HEK293 (cell line): ENCODE data around the gene PMEL.

Experiments
- EGR2 ChIP-seq: fragments of 450-650 bp; formaldehyde crosslinking; IDR thresholded peaks from 2 replicates; pipeline ENCODE4 v1.5.1; 2016; ENCODE audit warnings: low read depth, missing biosample characterization, missing genetic modification characterization
- KLF10 ChIP-seq: fragments of 450-650 bp; IDR thresholded peaks from 2 replicates; pipeline ENCODE4 v1.5.1; 2018; ENCODE audit warnings: missing biosample characterization, mild to moderate bottlenecking, missing genetic modification characterization
- KLF7 ChIP-seq: fragments of 450-650 bp; formaldehyde crosslinking; IDR thresholded peaks from 2 replicates; pipeline ENCODE4 v1.5.1; 2016; ENCODE audit warnings: missing biosample characterization, missing genetic modification characterization, borderline replicate concordance
- OVOL3 ChIP-seq: fragments of 450-650 bp; formaldehyde crosslinking; IDR thresholded peaks from 2 replicates; pipeline ENCODE4 v1.5.1; 2016; ENCODE audit warnings: missing biosample characterization, missing genetic modification characterization
- PATZ1 ChIP-seq: fragments of 450-650 bp; formaldehyde crosslinking; IDR thresholded peaks from 2 replicates; pipeline ENCODE4 v1.5.1; 2016; ENCODE audit warnings: missing biosample characterization, missing genetic modification characterization
- PBX3 ChIP-seq: sonication (generic); formaldehyde crosslinking; IDR thresholded peaks from 2 replicates; pipeline ENCODE4 v1.8.1; 2022; ENCODE audit warnings: mild to moderate bottlenecking, moderate library complexity, missing genetic modification reagents
- PRDM4 ChIP-seq: fragments of 450-650 bp; formaldehyde crosslinking; IDR thresholded peaks from 2 replicates; pipeline ENCODE4 v1.5.1; 2017; ENCODE audit warnings: missing biosample characterization, missing genetic modification characterization
- SP2 ChIP-seq: fragments of 450-650 bp; formaldehyde crosslinking; IDR thresholded peaks from 2 replicates; pipeline ENCODE4 v1.5.1; 2016; ENCODE audit warnings: missing biosample characterization, missing genetic modification characterization
- SP3 ChIP-seq: fragments of 450-650 bp; formaldehyde crosslinking; IDR thresholded peaks from 2 replicates; pipeline ENCODE4 v1.5.1; 2016; ENCODE audit warnings: missing biosample characterization, missing genetic modification characterization
- ZBTB11 ChIP-seq: fragments of 450-650 bp; formaldehyde crosslinking; conservative IDR thresholded peaks from 2 replicates; pipeline ENCODE4 v1.5.1; 2016; ENCODE audit warnings: low read depth, missing biosample characterization, missing genetic modification characterization
- ZBTB17 ChIP-seq: fragments of 450-650 bp; formaldehyde crosslinking; IDR thresholded peaks from 2 replicates; pipeline ENCODE4 v1.5.1; 2016; ENCODE audit warnings: missing biosample characterization, missing genetic modification characterization
- ZBTB49 ChIP-seq: fragments of 450-650 bp; formaldehyde crosslinking; IDR thresholded peaks from 2 replicates; pipeline ENCODE4 v1.5.1; 2016; ENCODE audit warnings: missing biosample characterization, missing genetic modification characterization, low read depth
- ZBTB6 ChIP-seq: fragments of 450-650 bp; formaldehyde crosslinking; IDR thresholded peaks from 2 replicates; pipeline ENCODE4 v1.5.1; 2017; ENCODE audit warnings: missing biosample characterization, missing genetic modification characterization
- ZEB2 ChIP-seq: fragments of 450-650 bp; formaldehyde crosslinking; IDR thresholded peaks from 2 replicates; pipeline ENCODE4 v1.5.1; 2016; ENCODE audit warnings: missing biosample characterization, missing genetic modification characterization
- ZFHX2 ChIP-seq: fragments of 450-650 bp; formaldehyde crosslinking; conservative IDR thresholded peaks from 2 replicates; pipeline ENCODE4 v1.5.1; 2016; ENCODE audit warnings: missing biosample characterization, missing genetic modification characterization
- ZFP69B ChIP-seq: fragments of 450-650 bp; formaldehyde crosslinking; IDR thresholded peaks from 2 replicates; pipeline ENCODE4 v1.5.1; 2016; ENCODE audit warnings: missing biosample characterization, missing genetic modification characterization
- ZNF10 ChIP-seq: fragments of 450-650 bp; formaldehyde crosslinking; IDR thresholded peaks from 2 replicates; pipeline ENCODE4 v1.5.1; 2017; ENCODE audit warnings: missing biosample characterization, missing genetic modification characterization
- ZNF248 ChIP-seq: fragments of 450-650 bp; formaldehyde crosslinking; IDR thresholded peaks from 2 replicates; pipeline ENCODE4 v1.5.1; 2017; ENCODE audit warnings: missing biosample characterization, missing genetic modification characterization
- ZNF341 ChIP-seq: fragments of 450-650 bp; formaldehyde crosslinking; IDR thresholded peaks from 2 replicates; pipeline ENCODE4; 2016; ENCODE audit warnings: low read depth, missing biosample characterization, missing genetic modification characterization
- ZNF391 ChIP-seq: fragments of 450-650 bp; formaldehyde crosslinking; IDR thresholded peaks from 2 replicates; pipeline ENCODE4 v1.5.1; 2016; ENCODE audit warnings: low read depth, missing biosample characterization, missing genetic modification characterization, borderline replicate concordance
- ZNF501 ChIP-seq: fragments of 450-650 bp; formaldehyde crosslinking; IDR thresholded peaks from 2 replicates; pipeline ENCODE4 v1.5.1; 2016; ENCODE audit warnings: missing biosample characterization, missing genetic modification characterization
- ZNF549 ChIP-seq: fragments of 450-650 bp; IDR thresholded peaks from 2 replicates; pipeline ENCODE4 v1.5.1; 2018; ENCODE audit warnings: missing biosample characterization, missing genetic modification characterization, mild to moderate bottlenecking, inconsistent platforms, moderate library complexity
- ZNF629 ChIP-seq: fragments of 450-650 bp; formaldehyde crosslinking; IDR thresholded peaks from 2 replicates; pipeline ENCODE4 v1.5.1; 2017; ENCODE audit warnings: missing biosample characterization, missing genetic modification characterization
- ZNF776 ChIP-seq: fragments of 450-650 bp; formaldehyde crosslinking; IDR thresholded peaks from 2 replicates; pipeline ENCODE4 v1.5.0; 2017; ENCODE audit warnings: missing biosample characterization, missing genetic modification characterization, borderline replicate concordance
- ZSCAN5A ChIP-seq: fragments of 450-650 bp; formaldehyde crosslinking; IDR thresholded peaks from 2 replicates; pipeline ENCODE4 v1.5.1; 2016; ENCODE audit warnings: missing biosample characterization, missing genetic modification characterization

The PMEL gene

GRCh38 chr12:55973599-55974307 is 7.9 kb upstream of the PMEL start, which contains the start of gene RAB5B (continued):
- TF ChIP-seq ZEB2 (tag by site-specific recombination), result peak; percentile 37; the same call in 1 of the 2 replicates
- TF ChIP-seq ZNF501 (tag by site-specific recombination), result peak; percentile 97
- peak; percentile 51 for TF ChIP-seq ZNF341 (tag by site-specific recombination)
- TF ChIP-seq ZBTB49 (tag by site-specific recombination), result no peak
- TF ChIP-seq ZFP69B (tag by site-specific recombination), result peak; percentile 61; the same call in 1 of the 2 replicates
- peak; percentile 75 for TF ChIP-seq ZNF391 (tag by site-specific recombination)
- TF ChIP-seq ZNF776 (tag by site-specific recombination), result no peak
- peak; percentile 83; the same call in 1 of the 2 replicates for TF ChIP-seq KLF10 (tag by site-specific recombination)
- peak; percentile 85; the same call in 1 of the 2 replicates for TF ChIP-seq KLF7 (tag by site-specific recombination)
- no peak for TF ChIP-seq ZNF549 (tag by site-specific recombination)
- TF ChIP-seq ZBTB6 (tag by site-specific recombination), result peak; percentile 55; the same call in 1 of the 2 replicates
- no peak; the same call in 1 of the 2 replicates for TF ChIP-seq ZBTB11 (tag by site-specific recombination)
- TF ChIP-seq ZSCAN5A, result peak; percentile 64; the same call in 1 of the 2 replicates
- TF ChIP-seq ZFHX2 (tag by site-specific recombination), result peak; percentile 83
- TF ChIP-seq PATZ1 (tag by site-specific recombination), result peak; percentile 91
- peak; percentile 99 for TF ChIP-seq ZNF10 (tag by site-specific recombination)
- TF ChIP-seq OVOL3 (tag by site-specific recombination), result no peak
- TF ChIP-seq ZNF248 (tag by site-specific recombination), result no peak
- peak; percentile 99 for TF ChIP-seq PBX3 (CRISPR knock-in tag)
- peak; percentile 100 for TF ChIP-seq SP3
- TF ChIP-seq EGR2, result peak; percentile 70
- TF ChIP-seq ZBTB17 (tag by site-specific recombination), result peak; percentile 84
- TF ChIP-seq ZNF629, result 0 out of 2 replicates have a peak, but pooled peaks have one; percentile 8
- TF ChIP-seq PRDM4, result 0 out of 2 replicates have a peak, but pooled peaks have one; percentile 31
- TF ChIP-seq SP2, result peak; percentile 99
